ENCODE results near the gene MAP3K2. TPM values are rescaled to one million over a fixed set of nuclear protein-coding genes. Genes with fewer than 3 reads are reported as not detected.

Gene MAP3K2
- total RNA-seq, 1 donor from 2014 or later, result 22.2 TPM

GRCh38 chr2:127422559-127423477 lies 35.0 kb upstream of the MAP3K2 start:
- Histone ChIP-seq H3K27ac (replicated peaks) (no peak overlapping the region), H3K4me1 (peaks cover 15% of the 10 kb centered on the region), H3K9me3 (replicated peaks) (no peaks in the 10 kb centered on the region), H3K4me3 (peak overlapping the region; percentile 50), H3K27me3 (ENCODE audit: low read depth) (peaks cover 85% of the 10 kb centered on the region), H3K36me3 (no peaks in the 10 kb centered on the region)
- no peak for TF ChIP-seq CTCF (IDR thresholded peaks at IDR 0.05; ENCODE audit: borderline replicate concordance)
- intact Hi-C loops (cut with micrococcal nuclease), result no loop called here
- no peak for DNase-seq

GRCh38 chr2:127421871-127422558 lies 34.2 kb upstream of the MAP3K2 start:
- H3K36me3 ChIP-seq, result no peaks in the 10 kb centered on the region
- H3K4me1 ChIP-seq, result peaks cover 15% of the 10 kb centered on the region
- DNase-seq, result no peak
- no peaks in the 10 kb centered on the region for H3K9me3 ChIP-seq (replicated peaks)
- intact Hi-C loops (cut with micrococcal nuclease), result no loop called here
- no peak overlapping the region for H3K27ac ChIP-seq (replicated peaks)
- TF ChIP-seq CTCF (IDR thresholded peaks at IDR 0.05; ENCODE audit: borderline replicate concordance), result no peak
- peaks cover 86% of the 10 kb centered on the region for H3K27me3 ChIP-seq (ENCODE audit: low read depth)
- H3K4me3 ChIP-seq, result no peak overlapping the region

DNA sequence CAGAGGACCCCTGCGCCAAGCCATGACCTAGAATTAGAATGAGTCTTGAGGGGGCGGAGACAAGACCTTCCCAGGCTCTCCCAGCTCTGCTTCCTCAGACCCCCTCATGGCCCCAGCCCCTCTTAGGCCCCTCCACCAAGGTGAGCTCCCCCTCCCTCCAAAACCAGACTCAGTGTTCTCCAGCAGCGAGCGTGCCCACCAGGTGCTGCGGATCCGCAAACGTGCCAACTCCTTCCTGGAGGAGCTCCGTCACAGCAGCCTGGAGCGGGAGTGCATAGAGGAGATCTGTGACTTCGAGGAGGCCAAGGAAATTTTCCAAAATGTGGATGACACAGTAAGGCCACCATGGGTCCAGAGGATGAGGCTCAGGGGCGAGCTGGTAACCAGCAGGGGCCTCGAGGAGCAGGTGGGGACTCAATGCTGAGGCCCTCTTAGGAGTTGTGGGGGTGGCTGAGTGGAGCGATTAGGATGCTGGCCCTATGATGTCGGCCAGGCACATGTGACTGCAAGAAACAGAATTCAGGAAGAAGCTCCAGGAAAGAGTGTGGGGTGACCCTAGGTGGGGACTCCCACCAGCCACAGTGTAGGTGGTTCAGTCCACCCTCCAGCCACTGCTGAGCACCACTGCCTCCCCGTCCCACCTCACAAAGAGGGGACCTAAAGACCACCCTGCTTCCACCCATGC lies 33.5 kb upstream of the MAP3K2 start:
- Histone ChIP-seq H3K27ac (replicated peaks) (no peak overlapping the region), H3K4me1 (peaks cover 18% of the 10 kb centered on the region), H3K27me3 (ENCODE audit: low read depth) (peaks cover 87% of the 10 kb centered on the region), H3K36me3 (no peaks in the 10 kb centered on the region), H3K9me3 (replicated peaks) (no peaks in the 10 kb centered on the region), H3K4me3 (no peak overlapping the region)
- intact Hi-C loops (cut with micrococcal nuclease), result no loop called here
- DNase-seq, result no peak
- no peak for TF ChIP-seq CTCF (IDR thresholded peaks at IDR 0.05; ENCODE audit: borderline replicate concordance)

- Histone ChIP-seq H3K27me3 (ENCODE audit: low read depth) (peaks cover 89% of the 10 kb centered on the region), H3K9me3 (replicated peaks) (no peaks in the 10 kb centered on the region), H3K4me1 (peaks cover 28% of the 10 kb centered on the region), H3K4me3 (no peak overlapping the region), H3K27ac (replicated peaks) (no peak overlapping the region), H3K36me3 (no peaks in the 10 kb centered on the region)
- no peak for TF ChIP-seq CTCF (IDR thresholded peaks at IDR 0.05; ENCODE audit: borderline replicate concordance)
- no peak for DNase-seq
- intact Hi-C loops (cut with micrococcal nuclease), result no loop called here
Observed at GRCh38 chr2:127420039-127420864, 32.5 kb upstream of the MAP3K2 start.
